ENCODE data around the gene CTSG. TPM values are rescaled to one million over a fixed set of nuclear protein-coding genes. Genes with fewer than 3 reads are reported as not detected.
"Not testable (repeated sequence)": the region's sequence is repeated elsewhere in the genome, so short reads cannot be mapped to it uniquely, and the experiment has no call there.

The CTSG gene
- total RNA-seq, 1 experiment from 2014 or later = not detected

- DNase-seq (ENCODE audit: low read depth) = no peak
These were observed 33.6 kb downstream of the CTSG start for GRCh38 chr14:24542346-24542936.

GRCh38 chr14:24535737-24536136 is 40.3 kb downstream of the CTSG start:
- no peak for DNase-seq (ENCODE audit: low read depth)

GRCh38 chr14:24534286-24534685 is 41.8 kb downstream of the CTSG start:
- no peak for DNase-seq (ENCODE audit: low read depth)

GRCh38 chr14:24525877-24526620 is 50.0 kb downstream of the CTSG start:
- not testable (repeated sequence) for DNase-seq (ENCODE audit: low read depth)

Other genes starting within 250 kb of the CTSG start
- gene ADCY4, start 241.2 kb downstream of the CTSG start, total RNA-seq (2014; rRNA removed) = under 0.01 TPM in 1 of 2 replicates, not detected in the other
- gene RIPK3, start 236.3 kb downstream of the CTSG start, total RNA-seq (2014; rRNA removed) = not detected in 2 replicates
- 17.1 and 21.6 TPM in 2 replicates for gene NFATC4, start 208.1 kb downstream of the CTSG start, total RNA-seq (2014; rRNA removed)
- gene NYNRIN, start 177.2 kb downstream of the CTSG start, total RNA-seq (2014; rRNA removed) = 0.06 TPM in 2 replicates
- 1.3 and 1.9 TPM in 2 replicates for gene CBLN3, start 146.6 kb downstream of the CTSG start, total RNA-seq (2014; rRNA removed)
- gene KHNYN, start 146.3 kb downstream of the CTSG start, total RNA-seq (2014; rRNA removed) = 27.0 and 29.7 TPM in 2 replicates
- gene SDR39U1, start 133.5 kb downstream of the CTSG start, total RNA-seq (2014; rRNA removed) = 22.3 and 26.6 TPM in 2 replicates
- gene CMA1, start 68.0 kb downstream of the CTSG start, total RNA-seq (2014; rRNA removed) = not detected in 2 replicates
- not detected in 2 replicates for gene GZMH, start 33.4 kb upstream of the CTSG start, total RNA-seq (2014; rRNA removed)
- not detected in 2 replicates for gene GZMB, start 57.9 kb upstream of the CTSG start, total RNA-seq (2014; rRNA removed)

Measured in LHCN-M2 (cell line).